ENCODE measurements around the gene HEYL.

DNA sequence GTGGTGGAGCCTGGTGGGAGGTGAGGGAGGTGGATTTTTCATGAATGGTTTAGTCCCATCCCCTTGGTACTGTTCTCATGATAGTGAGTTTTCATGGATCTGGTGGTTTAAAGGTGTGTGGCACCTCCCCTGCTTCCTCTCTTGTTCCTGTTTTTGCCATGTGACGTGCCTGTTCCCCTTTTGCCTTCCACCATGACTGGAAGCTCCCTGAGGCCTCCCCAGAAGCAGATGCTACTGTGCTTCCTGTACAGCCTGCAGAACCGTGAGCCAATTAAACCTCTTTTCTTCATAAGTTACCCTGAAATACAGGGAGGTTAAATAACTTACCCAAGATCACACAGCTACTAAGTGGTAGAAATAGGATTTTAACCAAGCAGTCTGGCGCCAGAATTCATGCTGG is 4.3 kb upstream of the HEYL start:
- no peak for TF ChIP-seq SUZ12 (IDR thresholded peaks at IDR 0.05; ENCODE audit: low read length)
- no peak for TF ChIP-seq RXRA (IDR thresholded peaks at IDR 0.05; ENCODE audit: insufficient read depth, low read depth, low read length)
